Stimulated activated naive CD8-positive, alpha-beta T cell treated with anti-CD3 and anti-CD28 coated beads, Interleukin-15, Interleukin-2, amounts not matched to agents 100 ng/mL and 50 ng/mL, for 24 hours (primary cell): ENCODE results near the gene HELZ.
A peak's percentile ranks its signal among the peaks of the same experiment; 100 is the strongest.
"Not testable (repeated sequence)": the region's sequence is repeated elsewhere in the genome, so short reads cannot be mapped to it uniquely, and the experiment has no call there.

Source experiments
- H3K27ac Mint-ChIP-seq: one replicate; pipeline ENCODE4 v1.8.0; 2021; ENCODE audit warnings: mild to moderate bottlenecking, mixed read lengths
- H3K27me3 Mint-ChIP-seq: one replicate; pipeline ENCODE4 v1.8.0; 2021; ENCODE audit warnings: mixed read lengths
- H3K36me3 Mint-ChIP-seq: one replicate; pipeline ENCODE4 v1.8.0; 2021; ENCODE audit warnings: low read depth, mixed read lengths
- H3K4me1 Mint-ChIP-seq: one replicate; pipeline ENCODE4 v1.8.0; 2021; ENCODE audit warnings: low read depth, mixed read lengths
- H3K4me3 Mint-ChIP-seq: one replicate; pipeline ENCODE4 v1.8.0; 2021; ENCODE audit warnings: mild to moderate bottlenecking, mixed read lengths
- H3K9me3 Mint-ChIP-seq: one replicate; pipeline ENCODE4 v1.8.0; 2021; ENCODE audit warnings: mixed read lengths

The HELZ gene

GRCh38 chr17:67123699-67124098, 121.3 kb downstream of the HELZ start:
- Mint-ChIP-seq H3K9me3 (no peaks in the 10 kb centered on the region), H3K27me3 (no peaks in the 10 kb centered on the region), H3K4me3 (no peak overlapping the region), H3K4me1 (peaks cover 7% of the 10 kb centered on the region), H3K27ac (no peak overlapping the region), H3K36me3 (peaks cover 57% of the 10 kb centered on the region)

- H3K4me1 Mint-ChIP-seq: peaks cover 4% of the 10 kb centered on the region
- H3K4me3 Mint-ChIP-seq: no peak overlapping the region
- peaks cover 2% of the 10 kb centered on the region for H3K9me3 Mint-ChIP-seq
- no peak overlapping the region for H3K27ac Mint-ChIP-seq
- H3K36me3 Mint-ChIP-seq: peaks cover 68% of the 10 kb centered on the region
- no peaks in the 10 kb centered on the region for H3K27me3 Mint-ChIP-seq
Observed at GRCh38 chr17:67121316-67121891, 123.6 kb downstream of the HELZ start.

GRCh38 chr17:67119102-67119501, 125.9 kb downstream of the HELZ start:
- peaks cover 77% of the 10 kb centered on the region for H3K36me3 Mint-ChIP-seq
- H3K27ac Mint-ChIP-seq: no peak overlapping the region
- H3K4me1 Mint-ChIP-seq: peaks cover 7% of the 10 kb centered on the region
- H3K27me3 Mint-ChIP-seq: no peaks in the 10 kb centered on the region
- H3K4me3 Mint-ChIP-seq: no peak overlapping the region
- peaks cover 15% of the 10 kb centered on the region for H3K9me3 Mint-ChIP-seq

GRCh38 chr17:67116045-67116575, 128.9 kb downstream of the HELZ start:
- Mint-ChIP-seq H3K27ac (no peak overlapping the region), H3K36me3 (peaks cover 92% of the 10 kb centered on the region), H3K4me3 (no peak overlapping the region), H3K27me3 (no peaks in the 10 kb centered on the region), H3K4me1 (peaks cover 7% of the 10 kb centered on the region), H3K9me3 (peaks cover 15% of the 10 kb centered on the region)

- Mint-ChIP-seq H3K4me1 (peaks cover 7% of the 10 kb centered on the region), H3K27ac (peak overlapping the region; percentile 23), H3K27me3 (no peaks in the 10 kb centered on the region), H3K36me3 (peaks cover 90% of the 10 kb centered on the region), H3K4me3 (no peak overlapping the region), H3K9me3 (peaks cover 15% of the 10 kb centered on the region)
Observed at GRCh38 chr17:67115401-67115800, 129.6 kb downstream of the HELZ start.

- no peak overlapping the region for H3K27ac Mint-ChIP-seq
- peaks cover 15% of the 10 kb centered on the region for H3K9me3 Mint-ChIP-seq
- H3K27me3 Mint-ChIP-seq: no peaks in the 10 kb centered on the region
- H3K4me3 Mint-ChIP-seq: no peak overlapping the region
- peaks cover 86% of the 10 kb centered on the region for H3K36me3 Mint-ChIP-seq
- peaks cover 7% of the 10 kb centered on the region for H3K4me1 Mint-ChIP-seq
Observed at GRCh38 chr17:67113486-67113885, 131.5 kb downstream of the HELZ start.

GRCh38 chr17:67111808-67112207, 133.2 kb downstream of the HELZ start:
- H3K9me3 Mint-ChIP-seq: peaks cover 15% of the 10 kb centered on the region
- peaks cover 7% of the 10 kb centered on the region for H3K4me1 Mint-ChIP-seq
- no peak overlapping the region for H3K4me3 Mint-ChIP-seq
- no peaks in the 10 kb centered on the region for H3K27me3 Mint-ChIP-seq
- peaks cover 88% of the 10 kb centered on the region for H3K36me3 Mint-ChIP-seq
- H3K27ac Mint-ChIP-seq: no peak overlapping the region

- Mint-ChIP-seq H3K36me3 (peaks cover 83% of the 10 kb centered on the region), H3K9me3 (peaks cover 12% of the 10 kb centered on the region), H3K27me3 (no peaks in the 10 kb centered on the region), H3K4me3 (no peak overlapping the region), H3K4me1 (peaks cover 7% of the 10 kb centered on the region), H3K27ac (no peak overlapping the region)
Observed at GRCh38 chr17:67111327-67111726, 133.7 kb downstream of the HELZ start.

- Mint-ChIP-seq H3K9me3 (peaks cover 5% of the 10 kb centered on the region), H3K27ac (no peak overlapping the region), H3K36me3 (peaks cover 81% of the 10 kb centered on the region)
Observed at GRCh38 chr17:67110619-67111018, 134.4 kb downstream of the HELZ start.

GRCh38 chr17:67109111-67109510, 135.9 kb downstream of the HELZ start:
- Mint-ChIP-seq H3K4me1 (peaks cover 11% of the 10 kb centered on the region), H3K27ac (peak overlapping the region; percentile 9), H3K4me3 (no peak overlapping the region), H3K27me3 (no peaks in the 10 kb centered on the region), H3K9me3 (no peaks in the 10 kb centered on the region), H3K36me3 (peaks cover 82% of the 10 kb centered on the region)

More at GRCh38 chr17:67110619-67111018, 134.4 kb downstream of the HELZ start:
- H3K27me3 Mint-ChIP-seq: no peaks in the 10 kb centered on the region
- H3K4me1 Mint-ChIP-seq: peaks cover 6% of the 10 kb centered on the region
- H3K4me3 Mint-ChIP-seq: no peak overlapping the region

GRCh38 chr17:67107811-67108775, 136.9 kb downstream of the HELZ start:
- no peaks in the 10 kb centered on the region for H3K27me3 Mint-ChIP-seq
- no peaks in the 10 kb centered on the region for H3K9me3 Mint-ChIP-seq
- no peak overlapping the region for H3K27ac Mint-ChIP-seq
- H3K4me1 Mint-ChIP-seq: peaks cover 17% of the 10 kb centered on the region
- no peak overlapping the region for H3K4me3 Mint-ChIP-seq
- H3K36me3 Mint-ChIP-seq: peaks cover 80% of the 10 kb centered on the region

GRCh38 chr17:67107171-67107570, 137.8 kb downstream of the HELZ start:
- no peak overlapping the region for H3K4me3 Mint-ChIP-seq
- H3K9me3 Mint-ChIP-seq: no peaks in the 10 kb centered on the region
- no peak overlapping the region for H3K27ac Mint-ChIP-seq
- H3K27me3 Mint-ChIP-seq: no peaks in the 10 kb centered on the region
- H3K4me1 Mint-ChIP-seq: peaks cover 23% of the 10 kb centered on the region
- H3K36me3 Mint-ChIP-seq: peaks cover 78% of the 10 kb centered on the region

- no peaks in the 10 kb centered on the region for H3K9me3 Mint-ChIP-seq
- H3K27ac Mint-ChIP-seq: no peak overlapping the region
- peaks cover 38% of the 10 kb centered on the region for H3K4me1 Mint-ChIP-seq
- H3K36me3 Mint-ChIP-seq: peaks cover 80% of the 10 kb centered on the region
- no peaks in the 10 kb centered on the region for H3K27me3 Mint-ChIP-seq
- H3K4me3 Mint-ChIP-seq: no peak overlapping the region
Observed at GRCh38 chr17:67105213-67105612, 139.8 kb downstream of the HELZ start.

GRCh38 chr17:67104641-67105040, 140.4 kb downstream of the HELZ start:
- not testable (repeated sequence) for H3K27ac Mint-ChIP-seq, H3K27me3 Mint-ChIP-seq, H3K4me3 Mint-ChIP-seq, H3K9me3 Mint-ChIP-seq
- Mint-ChIP-seq H3K36me3 (peaks cover 83% of the 10 kb centered on the region), H3K4me1 (peaks cover 43% of the 10 kb centered on the region)

- H3K36me3 Mint-ChIP-seq: peaks cover 55% of the 10 kb centered on the region
- H3K4me3 Mint-ChIP-seq: no peak overlapping the region
- H3K4me1 Mint-ChIP-seq: peaks cover 56% of the 10 kb centered on the region
- H3K27me3 Mint-ChIP-seq: no peaks in the 10 kb centered on the region
- H3K9me3 Mint-ChIP-seq: no peaks in the 10 kb centered on the region
- no peak overlapping the region for H3K27ac Mint-ChIP-seq
Observed at GRCh38 chr17:67098006-67098405, 147.0 kb downstream of the HELZ start.
